ENCODE measurements around the gene KANK4.
"Not testable (repeated sequence)": the region's sequence is repeated elsewhere in the genome, so short reads cannot be mapped to it uniquely, and the experiment has no call there.

KANK4 gene

DNA sequence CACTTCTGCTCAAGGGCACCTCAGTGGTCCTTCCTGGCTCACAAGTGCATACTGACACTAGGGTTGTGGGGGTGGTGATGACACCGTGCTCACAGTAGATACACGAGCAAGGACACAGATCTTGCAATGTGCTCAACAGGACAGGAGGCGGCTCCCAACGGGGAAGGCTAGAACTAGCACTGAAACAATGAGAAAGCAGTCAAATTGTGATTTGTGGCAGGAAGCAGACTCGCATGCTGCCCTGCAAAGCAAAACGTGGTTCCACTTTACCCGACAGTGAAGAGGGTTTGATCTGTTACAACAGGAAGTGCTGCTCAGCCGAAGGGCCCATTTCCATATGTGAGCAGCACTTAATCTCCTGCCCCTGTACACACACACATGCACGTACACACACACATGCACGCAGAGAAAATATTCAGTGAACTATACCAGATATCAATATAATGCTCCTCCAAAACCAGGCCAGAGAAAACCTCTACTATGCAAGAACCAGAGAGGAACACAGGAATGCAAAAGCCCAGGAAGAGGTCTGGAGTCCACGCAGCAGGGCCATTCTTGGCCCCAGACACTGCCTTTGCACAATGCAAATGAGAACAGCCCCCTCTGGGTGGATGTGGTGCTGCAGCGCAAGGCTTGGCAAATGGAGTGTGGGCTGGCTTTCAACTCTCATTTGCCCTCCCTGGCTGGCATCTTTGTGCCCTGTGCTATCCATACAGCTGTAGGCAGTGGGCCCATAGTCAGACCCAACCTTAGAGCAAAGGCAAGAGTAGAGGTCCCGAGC is 47.1 kb downstream of the KANK4 start:
- DNase-seq (ENCODE audit: low spot score): no peak

DNA sequence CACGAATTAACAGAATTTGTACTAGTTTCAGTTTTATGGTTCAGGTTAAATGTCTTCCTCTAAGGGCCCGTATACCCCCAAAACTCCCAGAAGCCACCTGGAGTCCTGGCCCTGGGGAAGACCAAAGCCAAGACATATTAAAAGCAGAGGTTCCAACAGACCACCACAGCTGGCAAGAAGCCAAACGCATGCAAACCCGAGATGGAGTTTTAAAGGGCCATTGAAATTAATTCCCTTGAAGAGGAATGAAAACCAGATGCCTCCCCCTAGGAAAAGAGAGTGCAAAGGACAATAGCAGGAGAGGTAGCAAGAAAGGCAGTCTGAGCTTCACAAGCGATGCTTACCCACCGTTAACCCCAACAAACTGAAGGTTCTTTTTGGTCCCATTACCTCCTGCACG is 48.1 kb downstream of the KANK4 start:
- no peak for DNase-seq (ENCODE audit: low spot score)

DNA sequence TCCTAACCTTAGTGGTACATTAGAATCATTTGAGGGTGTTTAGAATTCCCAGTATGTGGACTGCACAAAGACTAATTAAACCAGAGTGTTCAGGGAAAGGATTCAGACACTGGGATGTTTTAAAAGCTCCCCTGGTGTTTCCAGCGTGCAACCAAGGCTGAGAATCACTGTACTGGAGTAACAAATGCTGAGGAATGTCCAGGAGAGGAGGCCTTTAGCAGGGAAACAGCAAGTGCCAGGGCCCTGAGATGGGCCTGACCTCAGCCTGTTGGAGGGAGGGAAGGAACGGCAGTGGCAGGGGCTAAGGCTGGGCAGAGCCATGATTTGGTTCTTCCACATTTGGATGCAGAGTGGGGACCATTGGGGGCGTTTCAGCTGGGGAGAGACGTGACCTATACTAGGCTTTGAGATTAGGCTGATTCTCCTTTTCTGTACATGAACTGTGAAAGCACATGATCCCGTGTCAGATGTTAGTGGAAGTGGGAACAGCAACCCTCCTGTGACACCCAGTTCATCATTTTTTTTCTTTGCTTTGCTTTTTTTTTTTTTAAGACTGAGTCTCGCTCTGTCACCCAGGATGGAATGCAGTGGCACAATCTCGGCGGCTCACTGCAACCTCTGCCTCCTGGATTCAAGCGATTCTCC is 49.3 kb downstream of the KANK4 start:
- no peak for DNase-seq (ENCODE audit: low spot score)

DNA sequence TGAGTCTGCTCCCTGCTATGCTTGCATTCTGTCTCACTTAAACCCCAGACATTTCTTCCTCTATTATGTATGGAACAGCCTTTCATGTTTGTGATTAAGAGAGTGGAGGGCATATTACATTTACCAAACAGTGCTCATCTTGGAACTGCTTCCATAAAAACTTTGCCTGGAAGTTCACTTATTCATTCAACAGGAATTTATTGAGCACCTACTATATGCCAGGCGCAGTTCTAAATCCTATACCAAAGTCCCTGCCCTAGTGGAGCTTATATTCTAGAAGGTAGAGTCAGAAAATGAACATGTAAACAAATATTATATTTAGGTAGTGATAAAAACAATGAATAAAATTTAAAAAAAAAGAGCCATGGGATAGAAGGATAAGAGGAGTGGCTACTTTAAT is 49.8 kb downstream of the KANK4 start:
- DNase-seq (ENCODE audit: low spot score): no peak

DNA sequence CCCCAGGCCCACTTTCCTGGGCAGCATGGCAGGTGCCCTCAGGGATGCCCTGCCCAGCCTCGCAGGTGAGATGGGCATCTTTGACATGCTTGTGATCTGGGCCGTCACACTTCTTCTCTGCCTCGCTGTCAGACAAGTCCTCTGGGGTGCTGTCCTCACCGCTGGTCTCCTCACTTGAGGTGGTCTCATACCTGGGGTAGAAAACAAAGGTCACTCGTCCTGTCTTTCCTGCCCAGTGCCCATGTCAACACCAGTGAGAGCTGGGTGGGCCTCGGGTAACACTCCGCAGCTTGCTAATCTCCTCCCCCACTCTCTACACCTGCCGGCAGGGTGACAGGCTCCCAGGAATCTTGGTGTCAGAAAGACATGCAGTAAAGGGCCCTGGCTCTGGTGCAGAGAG is 50.9 kb downstream of the KANK4 start:
- DNase-seq (ENCODE audit: low spot score): no peak

DNA sequence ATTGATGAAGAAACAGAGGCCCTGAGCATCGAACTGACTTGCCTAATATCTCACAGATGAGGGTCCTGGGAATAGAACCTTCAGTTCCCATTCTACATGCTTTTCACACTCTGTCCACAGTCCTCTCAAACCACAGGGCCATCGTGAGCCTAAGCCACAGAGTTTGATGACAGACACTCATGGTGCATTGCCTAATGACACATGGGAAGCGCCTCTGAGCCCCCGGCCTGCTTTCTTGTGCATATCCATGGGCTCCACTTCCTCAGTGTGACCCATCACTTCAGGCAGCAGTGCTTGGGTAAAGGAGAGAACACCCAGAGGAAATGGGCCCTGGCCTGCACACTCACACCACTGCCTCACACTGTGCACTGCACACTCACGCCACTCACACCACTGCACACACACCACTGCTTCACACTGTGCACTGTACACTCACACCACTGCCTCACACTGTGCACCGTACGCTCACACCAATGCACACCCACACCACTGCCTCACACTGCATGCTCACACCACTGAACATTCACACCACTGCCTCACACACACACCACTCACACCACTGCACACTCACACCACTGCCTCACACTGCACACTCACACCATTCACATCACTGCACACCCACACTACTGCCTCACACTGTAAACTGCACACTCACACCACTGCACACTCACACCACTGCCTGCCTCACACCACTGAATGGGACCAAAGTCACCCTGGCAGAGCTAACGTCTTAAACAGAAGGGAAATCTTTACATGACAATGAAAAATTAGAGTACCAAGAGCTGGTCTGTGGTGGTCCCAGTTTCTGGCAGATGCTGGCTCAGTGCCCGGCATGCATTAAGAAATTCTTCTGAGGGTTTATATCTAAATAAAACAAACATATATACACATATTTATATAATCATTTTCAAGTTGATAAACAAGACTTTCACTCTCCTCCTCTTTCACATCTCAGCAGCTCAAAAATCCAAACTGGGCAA is 53.0 kb downstream of the KANK4 start:
- DNase-seq (ENCODE audit: low spot score): no peak

DNA sequence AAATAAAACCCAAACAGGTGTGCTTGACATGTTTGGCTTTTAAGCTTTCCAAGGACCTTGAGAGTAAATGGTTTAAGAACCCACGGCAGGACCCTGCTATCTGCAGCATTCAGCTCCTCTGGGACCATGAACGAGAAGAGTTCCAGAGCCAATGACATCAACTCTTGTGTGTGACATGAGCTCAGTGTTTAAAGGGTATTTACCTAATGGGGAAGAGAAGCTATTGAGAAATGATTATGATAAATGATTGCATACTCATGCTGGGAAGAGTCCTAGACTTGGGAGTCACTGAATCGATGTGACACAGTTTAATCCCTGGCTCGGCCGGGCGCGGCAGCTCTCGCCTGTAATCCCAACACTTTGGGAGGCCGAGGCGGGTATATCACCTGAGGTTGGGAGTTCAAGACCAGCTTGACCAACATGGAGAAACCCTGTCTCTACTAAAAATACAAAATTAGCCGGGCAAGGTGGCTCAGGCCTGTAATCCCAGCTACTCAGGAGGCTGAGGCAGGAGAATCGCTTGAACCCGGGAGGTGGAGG is 55.4 kb downstream of the KANK4 start:
- DNase-seq (ENCODE audit: low spot score): no peak

DNA sequence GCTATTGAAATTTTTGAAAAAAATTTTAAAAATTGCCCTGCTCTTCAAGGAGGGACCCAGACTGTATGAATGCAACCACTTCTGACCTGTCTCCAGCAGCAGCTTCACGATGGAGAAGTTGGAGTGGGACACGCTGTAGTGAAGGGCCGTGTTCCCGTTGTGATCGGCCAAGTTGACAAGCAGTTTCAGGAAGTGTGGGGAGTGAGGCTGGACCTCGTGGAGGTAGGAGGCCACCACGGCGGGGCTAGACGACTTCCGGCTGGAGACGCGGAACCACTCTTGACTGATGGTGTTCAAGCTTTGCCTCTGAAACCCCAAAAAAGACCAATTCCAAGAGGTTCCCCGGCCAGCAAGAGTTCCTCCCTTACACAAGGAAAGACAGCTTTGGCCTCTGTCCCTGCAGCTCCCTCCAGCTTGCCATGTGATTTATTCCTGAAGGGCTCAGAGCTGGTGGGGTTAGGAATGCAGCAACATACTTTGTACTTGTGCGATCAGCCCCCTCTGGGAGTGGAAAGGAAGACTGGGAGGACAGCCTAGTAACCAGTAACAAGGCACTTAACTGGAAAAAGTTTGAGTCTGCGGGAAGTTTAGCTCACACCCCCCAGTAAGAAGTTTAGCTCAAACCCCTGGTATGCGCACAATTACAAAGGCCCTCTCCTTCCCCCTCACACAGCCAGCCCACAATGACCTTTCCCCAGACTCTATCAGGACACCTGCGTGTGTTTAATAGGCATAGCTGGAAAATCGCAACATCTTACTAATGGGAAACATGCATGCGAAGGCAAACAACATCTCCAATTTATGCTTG is 56.0 kb downstream of the KANK4 start:
- DNase-seq (ENCODE audit: low spot score): no peak

DNA sequence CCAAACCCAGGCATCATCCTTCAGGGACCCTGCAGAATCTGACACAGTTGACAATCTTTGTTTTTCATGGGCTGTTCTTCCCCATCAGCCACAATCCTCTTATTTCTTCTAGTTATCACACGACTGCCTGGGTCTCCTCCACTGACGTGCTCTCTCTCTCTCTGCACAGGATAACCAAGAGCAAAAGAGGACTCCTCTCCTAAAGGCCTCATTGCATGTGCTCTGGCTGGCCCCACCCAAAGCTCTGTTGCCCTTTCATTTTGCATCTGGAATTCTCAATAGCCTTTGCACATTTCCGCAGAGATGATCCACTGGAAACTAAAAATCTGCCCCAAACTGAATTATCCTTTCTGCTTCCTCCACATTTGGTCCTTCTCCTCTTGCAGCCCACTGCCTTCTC is 58.5 kb downstream of the KANK4 start:
- no peak for DNase-seq (ENCODE audit: low spot score)

DNA sequence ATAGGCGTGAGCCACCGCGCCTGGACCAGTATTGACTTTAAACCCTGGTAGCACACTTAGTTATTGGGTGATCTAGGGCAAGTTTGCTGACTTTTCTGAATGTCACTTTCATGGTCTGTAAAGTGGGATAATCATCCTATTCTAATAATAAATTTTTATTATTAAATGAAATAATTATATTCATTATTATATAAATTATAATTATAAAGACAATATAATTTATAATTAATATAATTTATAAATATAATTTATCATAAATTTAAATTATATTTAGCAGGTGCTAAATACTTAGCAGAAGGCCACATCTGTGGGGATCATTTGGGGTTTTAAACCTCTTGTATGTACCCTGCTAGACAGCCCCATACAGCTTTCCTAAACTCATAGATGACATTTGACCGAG is 59.7 kb downstream of the KANK4 start:
- DNase-seq (ENCODE audit: low spot score): no peak

DNA sequence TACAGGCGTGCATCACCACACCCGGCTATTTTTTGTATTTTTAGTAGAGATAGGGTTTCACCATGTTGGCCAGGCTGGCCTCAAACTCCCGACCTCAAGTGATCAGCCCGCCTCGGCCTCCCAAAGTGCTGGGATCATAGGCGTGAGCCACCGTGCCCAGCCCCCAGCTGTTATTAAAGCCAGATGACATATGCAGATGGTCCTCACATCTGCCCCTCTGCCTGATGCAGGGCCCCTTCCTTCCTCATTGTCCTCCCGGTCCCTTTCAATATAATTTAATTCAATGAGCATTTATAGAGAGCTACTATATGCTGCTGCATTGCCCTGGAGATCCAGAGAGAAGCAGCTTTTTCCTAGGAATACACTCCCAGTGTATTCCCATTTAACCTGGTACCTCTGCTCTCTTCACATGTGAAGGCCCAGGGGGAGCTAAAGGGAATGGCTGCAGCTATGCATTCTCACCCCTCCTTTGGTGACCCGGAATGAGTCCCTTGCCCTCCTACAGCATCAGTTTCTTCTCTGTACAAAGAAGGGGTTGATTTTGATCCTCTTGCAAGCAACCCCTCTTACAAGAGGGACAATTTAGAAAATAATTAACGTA is 69.0 kb downstream of the KANK4 start:
- DNase-seq (ENCODE audit: low spot score): no peak

DNA sequence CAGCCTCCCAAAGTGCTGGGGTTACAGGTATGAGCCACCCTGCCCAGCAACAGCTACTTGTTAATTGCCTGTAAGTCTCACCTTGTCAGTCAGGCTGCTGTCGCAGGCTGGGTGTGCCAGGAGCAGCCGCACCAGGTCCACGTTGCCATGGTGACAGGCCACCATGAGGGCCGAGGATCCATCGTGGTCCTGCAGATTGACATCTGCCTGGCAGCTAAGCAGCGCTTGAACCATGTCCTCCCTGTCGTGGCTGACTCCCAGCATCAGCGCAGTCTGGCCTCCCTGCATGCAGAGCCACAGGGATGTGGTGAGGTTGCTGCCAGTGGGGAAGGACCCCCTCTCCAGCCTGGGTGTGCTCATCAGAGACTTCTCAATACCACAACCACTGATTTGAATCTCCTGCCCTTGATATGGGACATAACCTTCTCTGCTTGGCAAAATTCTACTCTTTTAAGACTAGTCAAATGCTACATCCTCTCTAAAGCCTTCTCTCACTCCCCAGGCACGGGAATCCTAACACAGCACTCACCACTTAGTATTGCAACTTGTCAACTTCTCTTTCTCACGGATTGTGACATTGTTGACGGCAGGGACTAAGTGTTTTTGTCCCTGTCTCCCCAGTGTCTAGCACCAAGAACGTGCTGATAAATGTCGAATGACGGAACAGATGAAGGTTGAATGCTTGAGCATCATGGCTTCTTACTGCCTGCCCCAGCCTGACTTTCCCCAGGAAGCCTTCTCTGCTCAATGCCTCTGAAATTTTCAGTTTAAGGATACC is 71.7 kb downstream of the KANK4 start:
- no peak for DNase-seq (ENCODE audit: low spot score)

DNA sequence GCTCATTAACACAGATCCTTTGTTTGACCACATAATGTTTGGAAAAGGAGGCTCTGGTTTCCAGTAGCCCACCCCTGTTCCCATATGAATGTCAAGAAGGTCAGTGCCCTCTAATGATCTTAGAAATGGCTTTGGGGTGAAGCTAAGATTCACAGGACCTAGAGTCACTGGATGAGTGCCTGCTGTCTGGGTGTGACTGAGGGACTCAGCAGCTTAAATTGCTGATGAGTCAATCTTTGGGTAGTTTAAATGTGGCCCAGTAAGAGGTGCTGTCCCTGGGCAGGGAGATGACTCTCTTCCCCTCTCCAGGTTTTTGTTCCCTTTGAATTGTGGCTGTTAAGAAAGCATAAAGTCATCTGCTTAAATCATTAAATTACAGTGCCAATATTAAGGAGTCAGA is 74.0 kb downstream of the KANK4 start:
- no peak for DNase-seq (ENCODE audit: low spot score)

DNA sequence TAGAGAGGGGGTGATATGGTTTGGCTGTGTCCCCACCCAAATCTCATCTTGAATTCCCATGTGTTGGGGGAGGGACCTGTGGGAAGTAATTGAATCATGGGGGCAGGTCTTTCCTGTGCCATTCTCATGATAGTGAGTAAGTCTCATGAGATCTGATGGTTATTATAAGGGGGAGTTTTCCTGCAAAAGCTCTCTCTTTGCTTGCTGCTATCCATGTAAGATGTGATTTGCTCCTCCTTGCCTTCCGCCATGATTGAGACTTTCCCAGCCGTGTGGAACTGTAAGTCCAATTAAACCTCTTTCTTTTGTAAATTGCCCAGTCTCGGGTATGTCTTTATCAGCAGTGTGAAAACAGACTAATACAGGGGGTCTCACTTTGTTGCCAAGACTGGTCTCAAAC is 74.9 kb downstream of the KANK4 start:
- not testable (repeated sequence) for DNase-seq (ENCODE audit: low spot score)

DNA sequence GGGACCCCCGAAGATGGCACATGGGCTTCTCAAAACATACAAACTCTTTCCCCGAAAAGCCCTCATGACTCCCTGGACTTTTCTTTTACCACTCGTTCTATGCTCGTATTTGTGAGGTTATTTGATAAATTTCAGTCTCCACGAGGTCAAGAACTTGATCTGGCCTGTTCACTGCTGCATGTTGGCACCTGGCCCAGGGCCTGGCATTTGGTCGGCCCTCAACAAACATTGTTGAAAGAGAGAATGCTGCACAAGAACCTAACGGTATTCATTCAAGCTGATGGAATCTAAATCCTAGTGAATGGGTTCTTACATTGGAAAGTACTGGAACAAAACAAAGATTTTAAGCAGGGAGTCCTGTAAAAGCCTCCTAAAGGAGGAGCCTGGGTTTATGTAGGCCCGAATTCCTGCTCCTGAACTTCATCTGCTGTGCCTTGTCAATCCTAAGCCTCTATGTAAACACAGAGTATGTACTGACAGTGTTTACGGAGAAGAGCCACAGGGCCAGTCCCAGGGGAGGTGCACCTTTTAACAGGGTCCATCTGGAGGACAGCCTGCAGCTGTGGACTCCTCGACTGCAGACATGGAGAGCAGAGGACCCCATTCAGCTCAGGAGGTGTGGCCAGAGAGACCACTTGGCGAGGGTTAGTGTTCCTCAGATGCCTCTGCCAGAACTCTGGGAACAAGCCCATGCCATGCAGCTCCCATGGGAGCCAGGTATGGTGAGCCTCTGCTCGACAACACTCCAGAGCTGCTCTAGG is 77.7 kb downstream of the KANK4 start:
- no peak for DNase-seq (ENCODE audit: low spot score)

DNA sequence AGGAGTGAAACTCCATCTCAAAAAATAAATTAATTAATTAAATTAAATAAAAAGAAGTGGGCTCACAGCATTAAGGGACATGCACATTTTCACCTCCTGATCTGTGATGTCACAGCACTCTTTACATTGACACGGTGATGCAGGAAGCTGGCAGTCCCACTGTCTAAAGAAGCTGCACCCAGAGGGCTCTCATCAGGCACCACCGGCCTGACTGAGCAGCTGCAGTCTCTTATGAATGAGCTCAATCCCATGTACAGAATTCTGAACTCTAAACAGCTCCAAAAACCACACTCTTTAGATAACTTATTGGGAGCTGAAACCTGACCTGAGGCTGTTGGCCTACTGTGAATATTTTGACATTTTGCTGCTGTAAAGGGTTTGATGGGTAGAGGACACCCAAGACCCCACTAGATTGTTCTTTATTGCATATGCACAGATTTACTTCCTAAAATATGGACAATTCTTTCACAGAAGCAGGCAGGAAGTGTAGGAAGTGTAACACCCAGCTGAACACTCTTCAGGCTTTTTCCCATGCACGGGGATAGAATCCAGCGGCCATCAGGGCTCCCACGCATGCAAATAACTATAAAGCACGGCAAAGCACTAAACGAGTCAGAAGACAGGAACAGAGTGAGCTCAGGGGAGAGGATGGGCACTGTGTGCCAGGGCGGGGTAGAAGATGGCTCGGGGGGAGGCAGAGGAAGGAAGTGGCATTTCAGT is 78.4 kb downstream of the KANK4 start:
- no peak for DNase-seq (ENCODE audit: low spot score)

DNA sequence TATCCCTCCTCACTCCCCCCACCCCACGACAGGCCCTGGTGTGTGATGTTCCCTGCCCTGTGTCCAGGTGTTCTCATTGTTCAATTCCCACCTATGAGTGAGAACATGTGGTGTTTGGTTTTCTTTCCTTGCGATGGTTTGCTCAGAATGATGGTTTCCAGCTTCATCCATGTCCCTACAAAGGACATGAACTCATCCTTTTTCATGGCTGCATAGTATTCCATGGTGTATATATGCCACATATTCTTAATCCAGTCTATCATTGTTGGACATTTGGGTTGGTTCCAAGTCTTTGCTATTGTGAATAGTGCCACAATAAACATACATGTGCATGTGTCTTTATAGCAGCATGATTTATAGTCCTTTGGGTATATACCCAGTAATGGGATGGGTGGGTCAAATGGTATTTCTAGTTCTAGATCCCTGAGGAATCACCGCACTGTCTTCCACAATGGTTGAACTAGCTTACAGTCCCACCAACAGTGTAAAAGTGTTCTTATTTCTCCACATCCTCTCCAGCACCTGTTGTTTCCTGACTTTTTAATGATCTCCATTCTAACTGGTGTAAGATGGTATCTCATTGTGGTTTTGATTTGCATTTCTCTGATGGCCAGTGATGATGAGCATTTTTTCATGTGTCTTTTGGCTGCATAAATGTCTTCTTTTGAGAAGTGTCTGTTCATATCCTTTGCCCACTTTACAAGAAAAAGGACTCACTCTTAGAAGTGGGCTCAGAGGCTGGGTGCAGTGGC is 79.4 kb downstream of the KANK4 start:
- DNase-seq (ENCODE audit: low spot score): not testable (repeated sequence)

DNA sequence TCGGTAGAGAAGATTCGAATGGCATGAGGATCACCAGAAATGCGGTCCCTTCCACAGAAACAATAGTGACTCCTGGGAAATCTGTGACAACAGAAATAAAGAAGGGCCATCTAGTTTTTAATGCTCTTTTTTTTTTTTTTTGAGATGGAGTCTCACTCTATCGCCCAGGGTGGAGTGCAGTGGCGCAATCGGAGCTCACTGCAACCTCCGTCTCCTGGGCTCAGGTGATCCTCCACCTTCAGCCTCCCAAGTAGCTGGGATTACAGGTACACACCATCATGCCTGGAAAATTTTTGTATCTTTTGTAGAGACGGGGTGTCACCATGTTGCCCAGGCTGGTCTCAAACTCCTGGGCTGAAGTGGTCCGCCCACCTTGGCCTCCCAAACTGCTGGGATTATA is 80.7 kb downstream of the KANK4 start:
- DNase-seq (ENCODE audit: low spot score): no peak
